Measurements from ENCODE around the gene NLRP2B. TPM values are rescaled to one million over a fixed set of nuclear protein-coding genes. Genes with fewer than 3 reads are reported as not detected.
"Not testable (repeated sequence)": the region's sequence is repeated elsewhere in the genome, so short reads cannot be mapped to it uniquely, and the experiment has no call there.

NLRP2B gene
- total RNA-seq (not detected), polyA plus RNA-seq (not detected)

- Histone ChIP-seq H3K4me3 (ENCODE audit: low read length) (no peak within 1 kb of the TSS), H3K9me3 (ENCODE audit: low read length) (no peaks in the 10 kb centered on the region), H3K4me1 (ENCODE audit: insufficient read depth, low read length) (no peaks in the 10 kb centered on the region), H3K27ac (ENCODE audit: low read depth, low read length) (no peak within 1 kb of the TSS), H3K36me3 (ENCODE audit: insufficient read depth, low read length) (no peaks in the 10 kb centered on the region), H3K27me3 (ENCODE audit: insufficient read depth, low read length, poor library complexity, severe bottlenecking) (no peaks in the 10 kb centered on the region)
- H3K4me3 Mint-ChIP-seq: no peak within 1 kb of the TSS
- CTCF ChIA-PET: no interaction called here
- DNase-seq: no peak
- POLR2A ChIA-PET: no interaction called here
- no peak within 1 kb of the TSS for H3K27ac Mint-ChIP-seq
- peaks cover 0 to 2% (median 0%) of the 10 kb centered on the region in 5 donors for H3K9me3 Mint-ChIP-seq
- peaks cover 3 to 20% of the 10 kb centered on the region in 2 donors for H3K27me3 Mint-ChIP-seq
- H3K36me3 Mint-ChIP-seq: peaks cover 0 to 2% (median 0%) of the 10 kb centered on the region in 3 donors
- no peaks in the 10 kb centered on the region for H3K4me1 Mint-ChIP-seq
Observed at GRCh38 chrX:57680160-57680559, at the start of gene NLRP2B. Gene NLRP2B (minus strand): TSS chrX:57680260.

- H3K4me1 ChIP-seq (ENCODE audit: insufficient read depth, low read length); H3K4me3 Mint-ChIP-seq; H3K9me3 ChIP-seq (ENCODE audit: low read length); H3K4me1 Mint-ChIP-seq; H3K27me3 Mint-ChIP-seq; H3K27ac ChIP-seq (ENCODE audit: low read depth, low read length); CTCF ChIA-PET; H3K27ac Mint-ChIP-seq; H3K36me3 Mint-ChIP-seq; H3K4me3 ChIP-seq (ENCODE audit: low read length); POLR2A ChIA-PET; H3K27me3 ChIP-seq (ENCODE audit: insufficient read depth, low read length, poor library complexity, severe bottlenecking); DNase-seq; H3K36me3 ChIP-seq (ENCODE audit: insufficient read depth, low read length): not testable (repeated sequence)
- peaks cover 6 to 11% (median 10%) of the 10 kb centered on the region in 5 donors for H3K9me3 Mint-ChIP-seq
Observed at GRCh38 chrX:57725995-57726394, 45.9 kb upstream of the NLRP2B start.

- Histone ChIP-seq H3K36me3 (ENCODE audit: insufficient read depth, low read length) (no peaks in the 10 kb centered on the region), H3K9me3 (ENCODE audit: low read length) (no peaks in the 10 kb centered on the region), H3K4me1 (ENCODE audit: insufficient read depth, low read length) (no peaks in the 10 kb centered on the region), H3K27me3 (ENCODE audit: insufficient read depth, low read length, poor library complexity, severe bottlenecking) (no peaks in the 10 kb centered on the region), H3K27ac (ENCODE audit: low read depth, low read length) (no peak overlapping the region), H3K4me3 (ENCODE audit: low read length) (no peak overlapping the region)
- no peak overlapping the region for H3K27ac Mint-ChIP-seq
- POLR2A ChIA-PET: no interaction called here
- no peak for DNase-seq
- H3K9me3 Mint-ChIP-seq: peaks cover 0 to 6% (median 0%) of the 10 kb centered on the region in 5 donors
- no peak overlapping the region for H3K4me3 Mint-ChIP-seq
- H3K4me1 Mint-ChIP-seq: no peaks in the 10 kb centered on the region
- CTCF ChIA-PET: no interaction called here
- H3K36me3 Mint-ChIP-seq: peaks cover 0 to 4% (median 0%) of the 10 kb centered on the region in 3 donors
- H3K27me3 Mint-ChIP-seq: peaks cover 3 to 24% of the 10 kb centered on the region in 2 donors
Observed at GRCh38 chrX:57681341-57681740, 1.3 kb upstream of the NLRP2B start.

GRCh38 chrX:57678686-57679428 lies 1.2 kb downstream of the NLRP2B start:
- DNase-seq: no peak
- H3K27ac Mint-ChIP-seq: no peak overlapping the region
- Histone ChIP-seq H3K27ac (ENCODE audit: low read depth, low read length) (no peak overlapping the region), H3K9me3 (ENCODE audit: low read length) (no peaks in the 10 kb centered on the region), H3K27me3 (ENCODE audit: insufficient read depth, low read length, poor library complexity, severe bottlenecking) (no peaks in the 10 kb centered on the region), H3K4me3 (ENCODE audit: low read length) (no peak overlapping the region), H3K36me3 (ENCODE audit: insufficient read depth, low read length) (no peaks in the 10 kb centered on the region), H3K4me1 (ENCODE audit: insufficient read depth, low read length) (no peaks in the 10 kb centered on the region)
- H3K27me3 Mint-ChIP-seq: peaks cover 3 to 17% of the 10 kb centered on the region in 2 donors
- ChIA-PET POLR2A (no interaction called here), CTCF (no interaction called here)
- no peaks in the 10 kb centered on the region for H3K4me1 Mint-ChIP-seq
- H3K36me3 Mint-ChIP-seq: peaks cover 0 to 2% (median 0%) of the 10 kb centered on the region in 3 donors
- H3K9me3 Mint-ChIP-seq: peaks cover 1 to 10% (median 4%) of the 10 kb centered on the region in 5 donors
- H3K4me3 Mint-ChIP-seq: no peak overlapping the region

GRCh38 chrX:57677132-57677858 lies 2.8 kb downstream of the NLRP2B start:
- H3K27ac ChIP-seq (ENCODE audit: low read depth, low read length): no peak overlapping the region
- H3K4me3 ChIP-seq (ENCODE audit: low read length): no peak overlapping the region
- H3K36me3 ChIP-seq (ENCODE audit: insufficient read depth, low read length): no peaks in the 10 kb centered on the region
- no peak overlapping the region for H3K4me3 Mint-ChIP-seq
- H3K27me3 ChIP-seq (ENCODE audit: insufficient read depth, low read length, poor library complexity, severe bottlenecking): no peaks in the 10 kb centered on the region
- H3K36me3 Mint-ChIP-seq: peaks cover 0 to 2% (median 0%) of the 10 kb centered on the region in 3 donors
- no peaks in the 10 kb centered on the region for H3K9me3 ChIP-seq (ENCODE audit: low read length)
- no peaks in the 10 kb centered on the region for H3K4me1 ChIP-seq (ENCODE audit: insufficient read depth, low read length)
- ChIA-PET POLR2A (no interaction called here), CTCF (no interaction called here)
- H3K27ac Mint-ChIP-seq: no peak overlapping the region
- H3K9me3 Mint-ChIP-seq: peaks cover 4 to 16% (median 7%) of the 10 kb centered on the region in 5 donors
- DNase-seq: no peak
- H3K27me3 Mint-ChIP-seq: peaks cover 3 to 19% of the 10 kb centered on the region in 2 donors
- no peaks in the 10 kb centered on the region for H3K4me1 Mint-ChIP-seq

- H3K9me3 ChIP-seq (ENCODE audit: low read length): no peaks in the 10 kb centered on the region
- DNase-seq: no peak
- ChIA-PET POLR2A (no interaction called here), CTCF (no interaction called here)
- H3K27me3 ChIP-seq (ENCODE audit: insufficient read depth, low read length, poor library complexity, severe bottlenecking): no peaks in the 10 kb centered on the region
- no peaks in the 10 kb centered on the region for H3K36me3 ChIP-seq (ENCODE audit: insufficient read depth, low read length)
- H3K36me3 Mint-ChIP-seq: peaks cover 0 to 2% (median 0%) of the 10 kb centered on the region in 3 donors
- no peak overlapping the region for H3K27ac ChIP-seq (ENCODE audit: low read depth, low read length)
- no peaks in the 10 kb centered on the region for H3K4me1 ChIP-seq (ENCODE audit: insufficient read depth, low read length)
- H3K9me3 Mint-ChIP-seq: peaks cover 4 to 16% (median 7%) of the 10 kb centered on the region in 5 donors
- no peak overlapping the region for H3K27ac Mint-ChIP-seq
- H3K27me3 Mint-ChIP-seq: peaks cover 5 to 18% of the 10 kb centered on the region in 2 donors
- no peak overlapping the region for H3K4me3 Mint-ChIP-seq
- no peak overlapping the region for H3K4me3 ChIP-seq (ENCODE audit: low read length)
- H3K4me1 Mint-ChIP-seq: no peaks in the 10 kb centered on the region
Observed at GRCh38 chrX:57675320-57675719, 4.7 kb downstream of the NLRP2B start.

GRCh38 chrX:57674861-57675260 lies 5.2 kb downstream of the NLRP2B start:
- H3K27ac ChIP-seq (ENCODE audit: low read depth, low read length): no peak overlapping the region

GRCh38 chrX:57669961-57670360 lies 10.1 kb downstream of the NLRP2B start:
- H3K27me3 ChIP-seq (ENCODE audit: insufficient read depth, low read length, poor library complexity, severe bottlenecking): no peaks in the 10 kb centered on the region
- no peaks in the 10 kb centered on the region for H3K9me3 ChIP-seq (ENCODE audit: low read length)
- no peaks in the 10 kb centered on the region for H3K36me3 Mint-ChIP-seq
- no peak overlapping the region for H3K4me3 ChIP-seq (ENCODE audit: low read length)
- no peaks in the 10 kb centered on the region for H3K4me1 ChIP-seq (ENCODE audit: insufficient read depth, low read length)
- no peaks in the 10 kb centered on the region for H3K36me3 ChIP-seq (ENCODE audit: insufficient read depth, low read length)
- H3K27ac ChIP-seq (ENCODE audit: low read depth, low read length): no peak overlapping the region
- ChIA-PET POLR2A (no interaction called here), CTCF (no interaction called here)
- peaks cover 2 to 4% of the 10 kb centered on the region in 2 donors for H3K27me3 Mint-ChIP-seq
- H3K27ac Mint-ChIP-seq: no peak overlapping the region
- H3K9me3 Mint-ChIP-seq: peaks cover 4 to 15% (median 7%) of the 10 kb centered on the region in 5 donors
- no peak overlapping the region for H3K4me3 Mint-ChIP-seq
- no peak for DNase-seq
- no peaks in the 10 kb centered on the region for H3K4me1 Mint-ChIP-seq

More at GRCh38 chrX:57674861-57675260, 5.2 kb downstream of the NLRP2B start:
- no peaks in the 10 kb centered on the region for H3K36me3 ChIP-seq (ENCODE audit: insufficient read depth, low read length)
- H3K27ac Mint-ChIP-seq: no peak overlapping the region
- peaks cover 4 to 16% (median 7%) of the 10 kb centered on the region in 5 donors for H3K9me3 Mint-ChIP-seq
- no peak overlapping the region for H3K4me3 Mint-ChIP-seq
- H3K36me3 Mint-ChIP-seq: peaks cover 0 to 2% (median 0%) of the 10 kb centered on the region in 3 donors
- no peak overlapping the region for H3K4me3 ChIP-seq (ENCODE audit: low read length)
- no peak for DNase-seq
- H3K27me3 ChIP-seq (ENCODE audit: insufficient read depth, low read length, poor library complexity, severe bottlenecking): no peaks in the 10 kb centered on the region
- no peaks in the 10 kb centered on the region for H3K4me1 ChIP-seq (ENCODE audit: insufficient read depth, low read length)
- CTCF ChIA-PET: no interaction called here
- H3K9me3 ChIP-seq (ENCODE audit: low read length): no peaks in the 10 kb centered on the region
- POLR2A ChIA-PET: no interaction called here
- H3K27me3 Mint-ChIP-seq: peaks cover 4 to 18% of the 10 kb centered on the region in 2 donors
- H3K4me1 Mint-ChIP-seq: no peaks in the 10 kb centered on the region

Data from CD8-positive, alpha-beta memory T cell (primary cell).